Measurements from ENCODE around the gene AKR1A1. TPM values are rescaled to one million over a fixed set of nuclear protein-coding genes. Genes with fewer than 3 reads are reported as not detected.

AKR1A1 gene
- total and polyA plus RNA-seq, 2 donors (not counting 3 experiments of a cell fraction or from before 2014, with no cell fraction given) = 172 to 227 TPM

DNA sequence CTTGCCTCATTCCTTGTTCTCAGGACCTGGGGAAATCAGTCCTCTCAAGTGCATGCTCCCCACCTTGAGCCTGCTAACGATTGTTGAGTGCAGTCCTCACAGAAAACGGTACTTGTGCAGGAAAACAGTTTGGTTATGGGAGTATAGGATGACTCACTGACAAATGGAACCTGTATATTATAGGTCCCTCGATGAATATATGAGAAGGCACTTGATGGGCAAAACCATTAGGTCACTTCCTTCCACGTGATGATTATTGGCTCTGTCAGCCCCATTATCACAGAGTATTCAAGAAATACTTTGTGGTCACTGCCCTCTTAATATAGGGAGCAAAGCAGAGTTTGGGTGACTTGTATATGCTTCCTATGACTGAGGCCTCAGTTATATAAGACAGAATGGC lies 67.0 kb downstream of the AKR1A1 start:
- Histone ChIP-seq H2AFZ (ENCODE audit: low read depth, low read length) (no peak overlapping the region), H3K4me1 (ENCODE audit: control insufficient read depth, extremely low read depth, insufficient read depth, low read length) (peaks cover 55% of the 10 kb centered on the region), H4K20me1 (replicated peaks; ENCODE audit: control insufficient read depth, extremely low read depth, insufficient read depth, low read length) (no peaks in the 10 kb centered on the region), H3K4me2 (ENCODE audit: insufficient read depth, low read length) (no peak overlapping the region), H3K79me2 (ENCODE audit: control insufficient read depth, insufficient read depth, low read length) (no peaks in the 10 kb centered on the region), H3K27ac (ENCODE audit: insufficient read depth, low read depth, low read length) (peak overlapping the region; percentile 55), H3K9ac (replicated peaks; ENCODE audit: extremely low read depth, insufficient read depth, low read length) (no peak overlapping the region), H3K4me3 (replicated peaks in 1 of 3; ENCODE audit: insufficient read depth in 1 of 3, low read depth in 1 of 3, low read length in 3 of 3) (no peak overlapping the region), H3K27me3 (ENCODE audit: control insufficient read depth in 2 of 2, insufficient read depth in 2 of 2, low read length in 2 of 2) (no peaks in the 10 kb centered on the region), H3K9me3 (replicated peaks; ENCODE audit: control insufficient read depth, insufficient read depth, low read length) (no peaks in the 10 kb centered on the region), H3K9me1 (replicated peaks; ENCODE audit: control insufficient read depth, extremely low read depth, insufficient read depth, low read length) (no peaks in the 10 kb centered on the region), H3K36me3 (ENCODE audit: control insufficient read depth in 2 of 2, extremely low read depth in 1 of 2, insufficient read depth in 2 of 2, low read length in 2 of 2) (peaks cover 9 to 22% of the 10 kb centered on the region in 2 experiments)
- POLR2A ChIA-PET = no interaction called here
- TF ChIP-seq JUN (IDR thresholded peaks at IDR 0.05; ENCODE audit: borderline replicate concordance, insufficient read depth, insufficient read length, low read depth) (peak; percentile 84), FOS (IDR thresholded peaks at IDR 0.05; ENCODE audit: borderline replicate concordance, insufficient read depth, low read length) (peak; percentile 91), MAX (IDR thresholded peaks at IDR 0.05; ENCODE audit: insufficient read depth, insufficient read length) (no peak), POLR2AphosphoS5 (IDR thresholded peaks at IDR 0.05; ENCODE audit: insufficient read depth, low read depth, low read length) (peak; percentile 68)
- FAIRE-seq (peak; percentile 75), DNase-seq (ENCODE audit: low read depth, low spot score) (peak; percentile 65)
- dilution Hi-C loops (cut with MboI; ENCODE audit: extremely low pct_ligation_motif_present, low sequenced_read_pairs) (no loop called here), intact Hi-C loops (cut with micrococcal nuclease) (loop anchor here (5.0 kb wide), 1 partner anchor 70 kb away; the partner anchor contains the start of genes GPBP1L1 and TMEM69)
- CTCF ChIA-PET = no interaction called here
- BruUV-seq (replicated peaks) = no TSS peak

GRCh38 chr1:45619149-45619921 lies 68.7 kb downstream of the AKR1A1 start:
- H3K4me1 ChIP-seq (ENCODE audit: control insufficient read depth, extremely low read depth, insufficient read depth, low read length) = peaks cover 55% of the 10 kb centered on the region
- H3K4me3 ChIP-seq (replicated peaks in 1 of 3; ENCODE audit: insufficient read depth in 1 of 3, low read depth in 1 of 3, low read length in 3 of 3) = no peak overlapping the region
- no peak overlapping the region for H3K9ac ChIP-seq (replicated peaks; ENCODE audit: extremely low read depth, insufficient read depth, low read length)
- H3K9me1 ChIP-seq (replicated peaks; ENCODE audit: control insufficient read depth, extremely low read depth, insufficient read depth, low read length) = no peaks in the 10 kb centered on the region
- peaks cover 6 to 28% of the 10 kb centered on the region in 2 experiments for H3K36me3 ChIP-seq (ENCODE audit: control insufficient read depth in 2 of 2, extremely low read depth in 1 of 2, insufficient read depth in 2 of 2, low read length in 2 of 2)
- H2AFZ ChIP-seq (ENCODE audit: low read depth, low read length) = no peak overlapping the region
- BruUV-seq (replicated peaks) = no TSS peak
- dilution Hi-C loops (cut with MboI; ENCODE audit: extremely low pct_ligation_motif_present, low sequenced_read_pairs) = no loop called here
- H3K27ac ChIP-seq (ENCODE audit: insufficient read depth, low read depth, low read length) = no peak overlapping the region
- ChIA-PET CTCF (no interaction called here), POLR2A (no interaction called here)
- H3K79me2 ChIP-seq (ENCODE audit: control insufficient read depth, insufficient read depth, low read length) = no peaks in the 10 kb centered on the region
- intact Hi-C loops (cut with micrococcal nuclease) = loop anchor here (5.0 kb wide), 1 partner anchor 68 kb away; the partner anchor contains the start of genes GPBP1L1 and TMEM69
- no peak for TF ChIP-seq FOS (IDR thresholded peaks at IDR 0.05; ENCODE audit: borderline replicate concordance, insufficient read depth, low read length)
- no peak for TF ChIP-seq POLR2AphosphoS5 (IDR thresholded peaks at IDR 0.05; ENCODE audit: insufficient read depth, low read depth, low read length)
- no peak for TF ChIP-seq CTCF (IDR thresholded peaks at IDR 0.05; ENCODE audit: extremely low read depth in 1 of 2, insufficient read depth in 1 of 2, low read depth in 1 of 2, low read length in 2 of 2)
- TF ChIP-seq POLR2A (IDR thresholded peaks at IDR 0.05; ENCODE audit: low read depth, low read length) = no peak
- no peak for TF ChIP-seq GATA2 (IDR thresholded peaks at IDR 0.05; ENCODE audit: insufficient read depth, insufficient read length, low read depth, low read length)
- no peak for TF ChIP-seq JUN (IDR thresholded peaks at IDR 0.05; ENCODE audit: borderline replicate concordance, insufficient read depth, insufficient read length, low read depth)
- TF ChIP-seq MAX (IDR thresholded peaks at IDR 0.05; ENCODE audit: insufficient read depth, insufficient read length) = no peak
- no peak for TF ChIP-seq MYC (IDR thresholded peaks at IDR 0.05; ENCODE audit: low read depth, low read length)
- no peak for TF ChIP-seq EZH2 (IDR thresholded peaks at IDR 0.05; ENCODE audit: borderline replicate concordance, low read depth, low read length, severe bottlenecking)
- no peak overlapping the region for H3K4me2 ChIP-seq (ENCODE audit: insufficient read depth, low read length)
- FAIRE-seq (peak; percentile 66), DNase-seq (ENCODE audit: low read depth, low spot score) (peak; percentile 31)
- H3K9me3 ChIP-seq (replicated peaks; ENCODE audit: control insufficient read depth, insufficient read depth, low read length) = no peaks in the 10 kb centered on the region
- no peaks in the 10 kb centered on the region for H4K20me1 ChIP-seq (replicated peaks; ENCODE audit: control insufficient read depth, extremely low read depth, insufficient read depth, low read length)
- no peaks in the 10 kb centered on the region for H3K27me3 ChIP-seq (ENCODE audit: control insufficient read depth in 2 of 2, insufficient read depth in 2 of 2, low read length in 2 of 2)

All from endothelial cell of umbilical vein (primary cell).